GM19455 (cell line): ENCODE results near the gene NRCAM.

ENCODE experiments used
- ATAC-seq: cut with Tn5 transposase; IDR thresholded peaks from one replicate; pipeline ENCODE4 v1.9.1; 2021; ENCODE audit not compliant: unreplicated experiment

The NRCAM gene

GRCh38 chr7:108254259-108254658, 202.0 kb downstream of the NRCAM start:
- ATAC-seq, result no peak

DNA sequence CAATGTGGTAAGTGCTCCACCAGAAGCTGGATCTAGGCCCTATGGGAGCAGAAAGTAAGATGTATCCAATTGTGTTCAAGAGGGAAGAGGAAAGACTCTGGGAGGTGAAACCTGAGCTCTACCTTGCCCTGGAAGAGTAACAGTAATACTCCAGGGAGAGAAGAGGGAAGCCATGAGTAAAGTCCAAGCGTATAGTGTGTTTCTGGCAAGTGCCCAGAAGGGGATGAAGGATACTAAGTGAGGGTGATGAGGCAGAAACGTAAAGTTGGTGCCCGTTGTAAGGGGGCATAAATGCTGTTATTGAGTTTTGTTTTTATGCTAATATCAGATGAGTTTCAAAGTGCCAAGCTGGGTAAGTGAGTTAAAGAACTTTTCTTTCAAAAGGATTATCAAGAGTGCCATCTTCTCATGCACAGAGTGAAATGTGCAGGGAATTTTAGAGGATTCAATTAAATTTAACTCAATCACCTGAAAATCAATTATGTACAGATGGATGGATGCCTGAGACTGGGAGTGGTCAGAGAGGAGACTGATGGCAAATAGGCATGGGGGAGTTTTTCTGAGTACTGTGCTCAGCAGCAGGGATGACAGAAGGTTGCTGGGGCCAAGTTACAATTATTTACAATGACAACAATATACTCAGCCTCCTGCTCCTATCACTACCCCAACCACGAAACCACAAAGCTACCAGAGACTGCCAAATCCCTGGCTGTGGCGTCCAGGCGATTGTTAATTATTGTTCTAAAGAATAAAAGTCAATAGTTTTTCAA, 202.8 kb downstream of the NRCAM start:
- no peak for ATAC-seq

DNA sequence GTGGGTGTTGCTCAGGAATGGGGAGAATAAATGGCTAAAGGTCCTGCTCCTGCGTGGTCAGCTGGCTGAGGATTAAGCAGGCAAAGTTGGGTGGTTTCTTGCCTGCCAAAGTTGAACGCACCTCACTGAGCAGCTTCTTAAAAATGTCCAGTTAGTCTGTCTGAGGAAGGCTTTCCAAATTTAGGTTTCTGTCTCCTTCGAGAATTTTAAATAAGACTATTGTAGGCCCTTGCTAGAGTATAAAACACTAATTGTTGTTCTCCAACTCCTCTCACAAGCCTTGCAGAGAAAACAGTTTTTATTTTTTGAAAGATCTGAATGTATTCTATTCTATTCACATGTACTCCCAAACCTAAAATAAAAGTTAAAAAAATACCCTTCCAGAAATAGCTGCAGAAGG, 204.1 kb downstream of the NRCAM start:
- ATAC-seq, result no peak

- no peak for ATAC-seq
These were observed 204.5 kb downstream of the NRCAM start for GRCh38 chr7:108251700-108252099.

- ATAC-seq, result no peak
These were observed 206.8 kb downstream of the NRCAM start for GRCh38 chr7:108249453-108249852.

DNA sequence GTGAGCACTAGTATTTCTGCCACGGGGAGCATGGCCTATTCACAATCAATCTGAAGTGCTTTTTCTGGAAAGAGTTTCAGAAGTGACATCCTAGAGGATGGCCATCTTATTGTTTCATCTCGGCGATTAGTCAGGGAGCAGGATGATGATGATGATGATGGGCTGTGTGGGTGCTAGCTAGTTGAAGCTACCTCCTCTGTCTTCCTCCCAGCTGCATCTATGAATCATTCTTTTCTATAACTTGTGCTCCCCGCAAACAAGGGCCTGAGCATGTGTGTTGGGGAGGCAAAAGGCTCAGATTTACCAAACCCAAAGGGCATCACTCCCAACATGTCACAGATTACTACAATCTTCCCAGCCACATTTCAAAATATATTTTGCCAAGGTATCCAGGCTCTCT, 207.4 kb downstream of the NRCAM start:
- no peak for ATAC-seq

GRCh38 chr7:108248418-108248817, 207.8 kb downstream of the NRCAM start:
- no peak for ATAC-seq

- no peak for ATAC-seq
These were observed 208.6 kb downstream of the NRCAM start for GRCh38 chr7:108247614-108248013.

GRCh38 chr7:108246227-108246837, 209.9 kb downstream of the NRCAM start:
- ATAC-seq, result no peak

DNA sequence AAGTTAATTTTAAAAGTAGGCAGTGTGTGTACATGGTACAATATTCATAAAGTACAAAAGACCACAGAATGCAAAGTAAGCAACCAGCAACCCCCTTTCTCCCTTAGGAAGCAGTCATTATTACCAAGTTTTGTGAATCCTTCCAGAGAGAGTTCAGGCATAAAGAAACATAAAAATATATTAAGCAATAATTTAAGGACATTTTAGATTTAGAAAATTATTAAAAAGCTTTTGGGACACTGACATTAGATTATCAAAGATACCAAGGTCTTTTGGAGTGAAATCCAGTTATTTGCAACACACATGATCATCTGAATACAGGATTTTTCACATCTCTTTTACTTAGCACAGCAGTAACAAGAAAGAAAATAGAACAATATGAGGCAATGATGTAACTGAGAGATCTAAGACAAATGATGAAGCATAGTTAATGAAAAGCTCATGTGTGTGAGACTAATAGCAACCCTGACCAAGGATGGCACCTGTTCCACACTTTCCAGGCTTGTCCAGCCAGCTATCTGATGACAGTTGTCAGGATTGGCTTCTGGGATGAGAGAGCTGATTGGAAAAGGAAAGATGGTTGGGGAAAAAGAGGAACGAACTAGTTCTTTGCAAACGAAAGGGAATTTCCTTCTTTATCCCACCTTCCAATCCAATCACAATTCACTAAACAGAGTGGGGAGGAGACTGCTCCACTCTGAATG, 210.6 kb downstream of the NRCAM start:
- no peak for ATAC-seq

DNA sequence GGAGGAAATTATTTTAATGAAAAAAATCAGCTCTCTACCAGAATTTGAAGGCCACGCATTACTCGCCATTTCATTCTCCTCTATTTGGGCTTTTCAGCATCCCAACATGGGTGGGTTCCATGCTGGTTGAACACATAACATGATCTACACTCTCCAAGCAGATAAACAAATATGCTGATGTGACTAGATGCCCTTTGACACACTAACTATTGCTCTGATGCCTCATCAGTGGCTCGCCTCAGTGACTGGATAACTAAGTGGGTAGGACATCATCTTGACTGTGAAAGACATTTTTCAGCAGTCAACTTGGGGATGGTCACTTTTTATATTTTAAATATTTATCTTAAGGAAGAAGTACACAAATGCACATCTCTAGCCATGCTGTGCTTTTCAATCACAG, 212.1 kb downstream of the NRCAM start:
- no peak for ATAC-seq

- ATAC-seq, result no peak
These were observed 216.6 kb downstream of the NRCAM start for GRCh38 chr7:108239501-108240225.

DNA sequence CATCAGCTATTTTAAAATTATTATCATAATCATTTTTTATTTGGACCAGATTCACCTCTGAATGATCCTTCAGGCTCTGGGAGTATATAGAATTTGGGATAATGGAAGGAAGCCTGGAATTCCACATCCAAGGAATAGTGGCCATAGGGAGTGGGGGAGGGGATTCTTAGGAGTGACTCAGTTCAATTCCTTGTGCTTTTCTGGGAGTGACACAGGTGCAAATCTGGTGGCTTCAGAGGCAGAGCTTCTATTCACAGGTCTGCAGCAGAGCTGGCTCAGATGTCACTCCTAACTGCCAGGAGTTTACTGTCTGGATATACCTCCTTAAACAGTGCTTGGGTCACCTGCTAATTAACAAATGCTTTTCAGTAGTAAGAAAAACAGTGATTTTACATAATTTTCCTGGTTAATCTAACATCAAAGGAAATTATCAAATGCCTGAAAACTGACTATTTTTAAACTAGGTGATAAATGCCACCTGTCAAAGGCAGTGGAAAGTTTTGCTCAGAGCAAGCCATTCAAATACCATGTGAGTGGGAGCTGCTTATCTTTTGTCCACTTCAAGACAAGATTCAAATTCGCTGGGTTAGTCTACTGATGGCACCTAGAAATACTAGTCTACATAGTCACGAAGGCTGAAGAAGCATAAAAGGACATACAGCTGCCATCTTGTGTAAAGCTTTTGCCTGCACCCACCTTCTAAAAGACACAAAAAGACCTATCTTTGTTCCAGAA, 219.4 kb downstream of the NRCAM start:
- ATAC-seq, result no peak

- no peak for ATAC-seq
These were observed 220.7 kb downstream of the NRCAM start for GRCh38 chr7:108235451-108236061.

- no peak for ATAC-seq
These were observed 221.2 kb downstream of the NRCAM start for GRCh38 chr7:108234971-108235450.

GRCh38 chr7:108234281-108234680, 222.0 kb downstream of the NRCAM start:
- ATAC-seq, result no peak

DNA sequence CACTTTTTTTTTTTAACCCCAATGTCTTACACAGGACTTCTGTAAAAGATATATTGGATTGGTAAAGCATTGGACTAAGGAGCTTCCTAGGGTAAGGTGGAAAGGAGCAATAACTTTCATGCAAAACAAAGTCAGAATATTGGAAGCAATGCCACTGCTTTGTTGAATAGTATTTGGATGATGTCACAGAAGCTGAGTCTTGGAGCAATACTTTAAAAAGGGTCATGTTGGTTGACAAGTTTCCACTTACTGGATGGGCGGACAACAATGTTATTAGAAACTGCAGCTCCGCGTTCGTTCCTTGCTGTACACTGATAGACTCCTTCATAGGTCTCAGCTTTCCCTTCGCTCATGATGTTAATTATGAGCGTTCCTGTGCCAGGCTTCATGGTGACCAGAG, 224.2 kb downstream of the NRCAM start:
- ATAC-seq, result no peak

DNA sequence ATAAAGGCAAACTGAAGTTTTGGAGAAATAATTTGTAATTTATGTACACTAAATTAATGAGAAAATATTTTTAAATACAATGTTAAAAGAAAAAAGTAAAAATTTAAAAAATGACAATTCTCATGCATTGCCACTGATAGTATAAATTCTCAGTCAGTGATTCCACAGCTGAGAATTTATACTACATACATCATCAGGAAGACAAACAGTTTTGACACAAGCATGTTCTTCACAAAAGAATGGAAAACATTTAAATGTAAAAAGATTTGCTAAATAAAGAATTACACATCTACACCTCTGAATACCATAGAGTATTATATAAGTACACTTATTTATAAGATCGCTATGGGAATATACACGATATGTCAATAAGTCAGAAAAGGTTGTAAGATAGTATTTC, 225.0 kb downstream of the NRCAM start:
- ATAC-seq, result no peak

DNA sequence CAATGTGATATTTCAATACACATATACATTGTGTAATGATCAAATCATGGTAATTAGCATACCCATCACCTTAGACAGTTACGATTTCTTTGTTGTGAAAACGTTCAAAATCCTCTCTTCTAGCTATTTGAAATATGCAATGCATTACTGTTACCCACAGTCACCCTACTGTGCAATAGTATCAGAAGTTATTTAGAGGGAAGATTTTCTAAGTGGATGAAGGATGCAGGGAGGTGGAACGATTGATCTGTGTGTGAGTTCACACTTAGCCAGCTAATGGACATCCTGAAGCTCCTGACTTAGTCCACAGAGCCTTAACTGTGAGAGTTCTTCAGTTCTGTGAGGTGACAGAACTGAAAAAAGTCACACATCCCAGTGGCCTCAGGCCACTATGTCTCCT, 228.9 kb downstream of the NRCAM start:
- ATAC-seq, result no peak

GRCh38 chr7:108226816-108227299, 229.4 kb downstream of the NRCAM start:
- no peak for ATAC-seq
